Heart right ventricle (tissue), 16 donors: ENCODE measurements around the gene ESYT1. TPM values are rescaled to one million over a fixed set of nuclear protein-coding genes. Genes with fewer than 3 reads are reported as not detected.

Experiments
- ATAC-seq, 8 donors: fragments of 200-7000 bp; cut with Tn5 transposase; one replicate each; pipeline ENCODE4 v1.9.1; 2020; ENCODE audit warnings: mild to moderate bottlenecking in 8 of 8, moderate library complexity in 8 of 8, moderate number of reproducible peaks in 1 of 8
- DNase-seq, 2 donors: peaks; one replicate each; pipeline ENCODE4 v3.0.0-alpha.2; 2020
- H3K27ac ChIP-seq, 10 donors: fragments of 200-600 bp; sonication (generic) in 2 of 10; one replicate each; pipeline versions ENCODE4 v1.5.0 to v1.8.0; 2020 to 2022; ENCODE audit warnings: mild to moderate bottlenecking in 3 of 10
- H3K27me3 ChIP-seq, 7 donors: fragments of 200-600 bp; one replicate each; pipeline ENCODE4 v1.8.0; 2021 to 2022; ENCODE audit warnings: mild to moderate bottlenecking in 2 of 7
- H3K36me3 ChIP-seq, 9 donors: fragments of 200-600 bp; sonication (generic) in 1 of 9; one replicate each; pipeline versions ENCODE4 v1.5.0 to v1.8.0; 2020 to 2022; ENCODE audit warnings: mild to moderate bottlenecking in 2 of 9
- H3K4me1 ChIP-seq, 9 donors: fragments of 200-600 bp; sonication (generic) in 1 of 9; one replicate each; pipeline versions ENCODE4 v1.5.0 to v1.8.0; 2020 to 2022; ENCODE audit warnings: mild to moderate bottlenecking in 4 of 9
- H3K4me3 ChIP-seq, 10 donors: fragments of 200-600 bp; sonication (generic) in 2 of 10; one replicate each; pipeline versions ENCODE4 v1.5.0 to v1.8.0; 2020 to 2022; ENCODE audit warnings: mild to moderate bottlenecking in 7 of 10, moderate library complexity in 2 of 10
- H3K9me3 ChIP-seq, 11 donors: fragments of 200-600 bp in 10 of 11; sonication (generic) in 2 of 11; one replicate each; pipeline versions ENCODE4 v1.5.0 to v1.8.0; 2013 to 2022; ENCODE audit warnings: mild to moderate bottlenecking in 2 of 11, control low read depth in 1 of 11, moderate library complexity in 1 of 11
- CTCF ChIP-seq, 9 donors: fragments of 200-600 bp; sonication (generic) in 2 of 9; IDR thresholded peaks; one replicate each; pipeline versions ENCODE4 v1.5.0 to v1.8.0; 2021 to 2022; ENCODE audit warnings: antibody characterized with exemption in 9 of 9, mild to moderate bottlenecking in 5 of 9, moderate library complexity in 1 of 9
- WGBS, 2 donors: extraction: QIAGEN DNeasy Blood & Tissue Kit; methylation state at CpG; one replicate each; pipeline ENCODE4 v1.1.7; 2013; ENCODE audit warnings: inconsistent platforms in 1 of 2; 5-methylcytosine and 5-hydroxymethylcytosine counted together
- intact Hi-C, 10 donors: fragments of 100-400 bp; cut with DNase I; formaldehyde crosslinking; loops; one replicate each; pipeline versions ENCODE4 v1.11.1 to v1.14.2; 2022
- polyA plus RNA-seq, 2 donors: library from polyadenylated mRNA; stranded (reverse); fragments of 200-250 nt; gene quantifications; one replicate each; pipeline ENCODE4 v1.2.3, GENCODE V29; 2013
- total RNA-seq, 10 donors: library from RNA; stranded (reverse); fragmentation: NEBNext Ultra II Directional in 3 of 10; extraction: Animal tissue kit (Norgen Biotek cat#: 25700) in 3 of 10; gene quantifications; one replicate each; pipeline versions ENCODE4 v1.2.1 to v1.2.4, GENCODE V29; 2021 to 2023
- donor health status: Arrhythmogenic right ventricular cardiomyopathy.
- donor health status: ischemic (EF 13 %, LVEDD 7.1; RV severe dilation, severe dysfunction).
- donor health status: healthy with polysubstance abuse.
- donor health status: DM: no; HTN: yes; CAD: no.
- donor health status: DM: no; HTN: no; CAD: no.
- donor health status: ischemic (EF 25% LVEDD 6.9; RV normal size, moderate dysfunction).
- donor health status: ischemic (EF 25% LVEDD 5.7; RV mildly dilated, moderate dysfunction).
- donor health status: healthy.
- donor health status: DM: yes; HTN: yes; CAD: no.
- donor health status: Ischemic cardiomyopathy.
- donor health status: ischemic (EF 35%, LVEDD 5.7; RV mildly dilated, moderate dysfunction).
- donor health status: nonischemic (EF 11% LVEDD 7.7; RV severe dilation, severe dysfunction).
- donor health status: DM: yes; HTN: yes; CAD: no.
- donor health status: PGD.
- donor health status: ischemic (EF 29% LVEDD 5.4; RV normal size, mild dysfunction).
- donor health status: nonischemic (EF 23%, LVEDD 6.1; RV moderate dilation, normal function).

The ESYT1 gene
- total and polyA plus RNA-seq, 12 donors = 20.9 to 57.3 (median 31.9) TPM

- DNase-seq = no peak
- 73 to 76% methylated on average over 4 of the region's 4 CpGs for WGBS, 2 donors
- peaks cover 8 to 55% (median 35%) of the 10 kb centered on the region in 9 donors for H3K4me1 ChIP-seq
- intact Hi-C loops = loop anchor here in 1 of 10 donors (2.0 kb wide), 1 partner anchor 14 kb away; the partner anchor contains the start of gene ESYT1
- peaks cover 0 to 73% (median 48%) of the 10 kb centered on the region in 9 donors for H3K36me3 ChIP-seq
- no peaks in the 10 kb centered on the region for H3K27me3 ChIP-seq
- H3K27ac ChIP-seq = peak overlapping the region; percentile 68 to 91 (median 82)
- no peaks in the 10 kb centered on the region for H3K9me3 ChIP-seq
- no peak for ATAC-seq
- TF ChIP-seq CTCF (IDR thresholded peaks at IDR 0.05) = no peak
- H3K4me3 ChIP-seq = no peak overlapping the region
Measured at GRCh38 chr12:56143217-56143616, 15.2 kb downstream of the ESYT1 start.

GRCh38 chr12:56143870-56144269 lies 15.8 kb downstream of the ESYT1 start:
- Histone ChIP-seq H3K9me3 (no peaks in the 10 kb centered on the region), H3K27ac (peak overlapping the region; percentile 68 to 91 (median 82)), H3K4me3 (no peak overlapping the region), H3K4me1 (peaks cover 8 to 55% (median 35%) of the 10 kb centered on the region in 9 donors), H3K27me3 (no peaks in the 10 kb centered on the region), H3K36me3 (peaks cover 0 to 66% (median 45%) of the 10 kb centered on the region in 9 donors)
- DNase-seq (peak; percentile 46 to 58), ATAC-seq (peak; percentile 30 to 90 (median 84))
- TF ChIP-seq CTCF (IDR thresholded peaks at IDR 0.05) = no peak
- WGBS, 2 donors = 63 to 64% methylated on average over 8 of the region's 8 CpGs
- intact Hi-C loops = loop anchor here in 1 of 10 donors (2.0 kb wide), 1 partner anchor 15 kb away; the partner anchor contains the start of gene ESYT1

- Histone ChIP-seq H3K27me3 (no peaks in the 10 kb centered on the region), H3K27ac (peak overlapping the region in 7 of 10 donors; percentile 80 to 91 (median 82)), H3K9me3 (no peaks in the 10 kb centered on the region), H3K4me3 (no peak overlapping the region), H3K36me3 (peaks cover 0 to 62% (median 32%) of the 10 kb centered on the region in 9 donors), H3K4me1 (peaks cover 8 to 56% (median 35%) of the 10 kb centered on the region in 9 donors)
- no peak for TF ChIP-seq CTCF (IDR thresholded peaks at IDR 0.05)
- 92% methylated on average over 3 of the region's 3 CpGs for WGBS, 2 donors
- intact Hi-C loops = no loop called here
- ATAC-seq (no peak), DNase-seq (no peak)
Measured at GRCh38 chr12:56145217-56145616, 17.1 kb downstream of the ESYT1 start.

GRCh38 chr12:56146492-56147460 lies 18.7 kb downstream of the ESYT1 start:
- Histone ChIP-seq H3K27ac (peak overlapping the region in 5 of 10 donors; percentile 4 to 62 (median 53)), H3K27me3 (no peaks in the 10 kb centered on the region), H3K4me3 (no peak overlapping the region), H3K9me3 (no peaks in the 10 kb centered on the region), H3K4me1 (peaks cover 14 to 69% (median 48%) of the 10 kb centered on the region in 9 donors), H3K36me3 (peaks cover 0 to 49% (median 26%) of the 10 kb centered on the region in 9 donors)
- ATAC-seq (peak in 3 of 8 donors; percentile 7 to 33 (median 22)), DNase-seq (no peak)
- intact Hi-C loops = no loop called here
- TF ChIP-seq CTCF (IDR thresholded peaks at IDR 0.05) = no peak
- 62 to 69% methylated on average over 13 of the region's 13 CpGs for WGBS, 2 donors
